NCI-H2107 treated with DMSO at 0.1 percent for 48 hours (cell line): ENCODE results near the gene PLS3.
"Not testable (repeated sequence)": the region's sequence is repeated elsewhere in the genome, so short reads cannot be mapped to it uniquely, and the experiment has no call there.

ENCODE experiments used
- DNase-seq: peaks from one replicate; lab custom pipeline; 2025; ENCODE audit not compliant: unreplicated experiment; lab: John Stamatoyannopoulos, UW

The PLS3 gene

DNA sequence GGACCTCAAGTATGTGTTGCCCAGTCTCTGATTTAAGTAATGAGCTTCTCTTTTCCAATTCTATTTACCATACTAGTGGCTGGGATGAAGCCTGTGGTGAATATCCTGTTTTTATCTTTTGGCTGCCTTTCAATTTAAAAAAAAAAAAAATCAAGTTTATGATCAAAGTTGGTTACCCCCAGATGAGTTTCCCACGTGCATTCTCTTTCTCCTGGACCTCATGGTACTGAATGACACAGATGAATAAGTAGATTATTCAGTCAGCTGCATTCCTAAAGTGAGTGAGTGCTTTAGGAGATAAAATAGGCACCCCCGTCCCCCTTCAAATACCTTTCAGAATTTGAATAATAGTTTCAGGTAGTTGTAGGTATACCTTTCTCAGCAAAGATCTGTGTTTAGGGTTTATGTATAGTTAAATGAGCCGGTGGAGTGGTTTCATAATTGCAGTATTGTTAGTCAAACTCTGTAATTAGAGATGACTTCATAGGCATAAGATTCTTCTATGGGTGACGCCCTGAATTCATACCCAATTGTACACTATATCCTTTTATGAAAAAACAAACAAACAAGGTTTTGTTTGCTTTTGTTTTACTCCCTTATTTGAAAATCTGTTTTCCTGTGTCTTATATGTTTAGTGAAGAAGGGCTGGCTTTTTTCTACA, 41.9 kb downstream of the PLS3 start:
- no peak for DNase-seq

DNA sequence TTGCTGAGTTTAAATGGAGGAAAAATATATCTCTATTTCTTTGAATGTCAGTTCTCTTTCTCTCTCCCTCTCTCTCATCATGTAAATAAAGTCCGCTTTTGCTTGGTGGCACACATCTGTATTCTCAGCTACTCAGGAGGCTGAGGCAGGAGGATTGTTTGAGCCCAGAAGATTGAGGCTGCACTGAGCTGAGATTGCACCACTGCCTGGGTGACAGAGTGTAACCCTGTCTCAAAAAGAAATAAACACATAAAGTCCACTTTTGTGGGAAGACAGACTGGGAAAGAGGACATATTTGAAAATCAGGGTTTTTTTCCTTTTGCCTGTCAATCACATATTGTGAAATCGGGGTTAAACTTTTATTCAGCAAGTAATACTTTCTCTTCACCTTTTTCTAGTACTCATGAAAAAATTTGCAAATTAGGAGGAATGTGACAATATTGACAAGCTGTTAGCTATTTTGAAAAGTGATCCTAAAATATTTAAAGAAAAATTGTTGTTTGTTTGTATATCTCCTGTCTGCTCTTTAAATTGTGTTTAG, 42.6 kb downstream of the PLS3 start:
- no peak for DNase-seq

DNA sequence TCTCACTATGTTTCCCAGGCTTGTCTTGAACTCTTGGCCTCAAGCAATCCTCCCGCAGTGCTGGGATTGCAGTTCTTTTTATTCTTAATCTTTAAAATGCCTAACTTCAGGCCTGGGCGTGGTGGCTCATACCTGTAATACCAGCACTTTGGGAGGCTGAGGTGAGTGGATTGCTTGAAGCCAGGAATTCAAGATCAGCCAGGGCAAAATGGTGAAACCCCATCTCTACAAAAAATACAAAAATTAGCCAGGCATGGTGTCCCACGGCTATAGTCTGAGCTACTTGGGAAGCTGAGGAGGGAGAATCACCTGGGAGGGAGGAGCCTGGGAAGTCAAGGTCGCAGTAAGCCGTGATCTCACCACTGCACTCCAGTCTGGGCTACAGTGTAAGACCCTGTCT, 45.9 kb downstream of the PLS3 start:
- DNase-seq, result no peak

DNA sequence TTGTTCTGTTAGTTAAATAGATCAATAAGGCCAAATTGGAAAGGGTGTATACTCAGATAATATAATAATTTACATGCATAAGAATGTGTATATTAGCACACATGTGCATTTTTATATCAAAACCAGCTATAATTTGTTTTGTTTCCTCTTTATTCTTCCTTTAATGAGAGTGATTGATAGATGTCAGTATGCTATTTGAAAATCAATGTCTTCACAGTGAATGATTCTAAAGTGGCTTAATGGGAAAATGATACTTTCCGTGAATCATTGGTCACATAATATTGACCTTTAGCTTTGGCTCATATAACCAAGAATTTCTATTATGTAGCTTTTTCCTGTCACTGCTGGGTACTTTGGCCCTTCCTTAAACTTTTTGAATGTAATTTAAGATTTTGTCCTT, 48.6 kb downstream of the PLS3 start:
- no peak for DNase-seq

DNA sequence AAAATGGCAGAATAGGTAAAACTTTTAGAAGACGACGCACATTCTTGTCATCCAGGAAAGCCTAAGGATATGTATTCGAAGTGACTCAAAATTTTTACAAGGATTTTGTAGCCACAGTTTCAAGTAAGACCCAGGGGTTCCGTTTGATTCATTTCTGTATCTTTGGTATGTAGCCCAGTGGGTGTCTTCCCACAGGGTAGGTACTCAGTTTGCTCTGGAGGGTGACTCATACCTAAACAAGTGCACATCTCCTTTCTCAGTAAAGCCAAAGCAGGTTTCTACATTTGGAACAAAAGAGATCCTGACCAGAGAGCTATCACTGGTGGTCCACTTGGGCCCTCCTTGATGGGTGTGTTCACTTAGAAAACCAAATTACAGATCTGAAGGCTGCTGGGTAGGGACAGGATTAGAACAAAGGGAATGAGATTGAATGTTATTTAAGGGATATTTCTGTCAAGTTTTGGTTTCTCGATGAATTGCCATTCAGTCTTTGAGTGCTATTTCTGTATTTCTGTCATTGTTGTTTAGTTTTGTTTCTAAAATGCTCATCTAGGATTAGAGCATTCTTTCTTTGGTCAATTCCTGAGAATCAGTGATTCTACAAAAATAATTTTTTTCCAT, 56.1 kb downstream of the PLS3 start:
- DNase-seq, result no peak

DNA sequence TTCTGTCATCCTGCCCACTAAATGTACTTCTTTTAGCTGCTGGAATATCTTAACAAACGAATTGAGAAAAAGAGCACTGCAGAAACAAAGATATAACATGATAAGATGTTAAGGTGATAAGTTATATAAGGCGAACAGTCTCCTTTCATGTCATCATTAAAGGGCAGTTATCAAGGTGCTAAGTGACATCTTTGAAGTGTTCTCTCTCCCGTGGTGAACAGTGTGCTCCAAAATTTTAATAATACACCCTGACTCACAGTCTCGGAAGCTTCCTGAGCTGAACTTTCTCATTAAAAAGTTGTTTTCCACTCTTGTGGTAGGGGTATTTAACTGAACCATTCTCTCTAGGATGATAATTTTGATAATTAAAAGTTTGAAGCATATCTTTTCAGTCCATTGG, 61.6 kb downstream of the PLS3 start:
- DNase-seq, result no peak

DNA sequence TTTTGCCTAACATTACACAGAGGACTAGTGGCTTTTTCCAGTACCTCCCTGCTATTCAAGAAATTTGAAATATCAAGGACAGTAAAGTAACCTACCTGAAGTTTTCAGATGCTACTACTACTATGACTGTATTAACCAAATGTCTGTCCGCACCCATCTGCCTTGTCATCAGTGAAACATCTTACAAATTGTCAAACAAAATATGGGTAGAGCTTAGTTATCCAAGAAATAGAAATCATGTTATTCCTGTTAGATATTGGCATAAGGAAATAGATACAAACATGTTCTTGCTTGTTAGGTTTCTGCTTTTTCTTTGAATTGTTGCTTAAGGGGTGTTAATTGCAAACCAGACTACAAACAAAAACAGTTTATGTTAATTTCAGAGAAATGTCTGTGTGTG, 63.9 kb downstream of the PLS3 start:
- no peak for DNase-seq

DNA sequence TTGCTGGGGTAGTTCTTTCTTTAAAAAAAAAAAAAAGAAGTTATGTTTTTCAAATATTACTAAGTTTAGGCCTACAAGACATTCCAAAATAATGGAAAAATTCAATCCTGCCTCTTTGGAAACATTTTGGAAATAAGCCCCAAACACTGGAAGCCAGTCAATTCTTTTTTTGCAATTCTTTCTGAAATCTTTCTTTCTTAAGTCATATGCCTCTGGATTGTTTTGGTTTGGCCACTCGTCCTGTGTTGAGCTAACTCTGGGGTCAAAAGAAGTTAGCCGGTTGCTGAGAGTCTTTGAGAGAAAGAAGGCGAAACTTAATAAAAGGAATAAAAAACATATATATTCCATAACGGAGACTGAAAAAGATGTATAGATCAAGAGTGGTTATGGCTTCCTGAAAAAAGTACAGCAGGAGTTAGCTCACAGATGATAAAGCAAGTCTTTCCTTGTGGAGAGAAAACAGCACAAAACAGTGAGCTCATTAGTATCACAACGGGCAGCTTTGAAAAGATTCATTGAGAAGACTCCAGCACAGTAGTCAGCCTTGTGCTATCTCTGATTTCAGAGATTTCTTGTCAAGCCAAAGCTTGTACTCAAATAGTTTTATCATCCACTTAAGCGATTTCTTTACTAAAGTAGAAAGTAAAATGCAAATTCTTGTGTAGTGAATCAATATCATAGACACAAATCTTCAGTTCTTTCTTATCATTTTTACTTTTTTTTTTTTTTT, 64.8 kb downstream of the PLS3 start:
- no peak for DNase-seq

DNA sequence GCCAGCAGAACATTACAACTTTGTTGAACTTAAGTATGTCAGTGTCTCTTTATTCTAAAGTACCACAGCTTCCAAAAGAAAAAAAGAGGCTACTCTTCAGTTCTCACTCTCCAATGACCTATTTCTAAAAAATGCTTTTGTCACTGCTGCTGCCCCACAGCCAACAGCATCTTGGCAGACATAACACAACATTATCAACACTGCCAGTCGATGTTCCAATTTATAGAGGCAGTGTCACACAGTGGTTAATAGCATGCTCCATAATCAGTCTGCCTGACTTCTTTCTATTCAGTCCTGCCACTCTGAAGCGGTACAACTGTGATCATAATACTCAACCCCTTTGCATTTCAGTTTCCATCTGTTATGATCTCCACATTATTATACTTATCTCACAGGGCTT, 69.2 kb downstream of the PLS3 start:
- no peak for DNase-seq

DNA sequence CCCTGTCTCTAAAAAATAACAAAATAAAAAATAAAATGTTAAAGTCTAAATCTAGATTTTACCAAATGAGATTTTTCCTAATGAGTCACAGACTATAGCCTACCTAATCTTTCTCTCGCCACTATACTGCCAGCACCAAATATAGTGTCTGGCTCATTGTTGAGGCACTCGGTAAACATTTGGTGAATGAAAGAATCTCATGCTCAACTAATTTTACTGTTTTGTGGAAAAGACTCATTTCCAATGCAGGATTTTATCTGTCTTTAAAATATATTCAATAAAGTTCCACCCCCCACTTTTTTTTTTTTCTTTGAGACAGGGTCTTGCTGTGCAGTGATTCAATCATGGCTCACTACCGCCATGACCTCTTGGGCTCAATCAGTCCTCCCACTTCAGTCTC, 71.5 kb downstream of the PLS3 start:
- no peak for DNase-seq

DNA sequence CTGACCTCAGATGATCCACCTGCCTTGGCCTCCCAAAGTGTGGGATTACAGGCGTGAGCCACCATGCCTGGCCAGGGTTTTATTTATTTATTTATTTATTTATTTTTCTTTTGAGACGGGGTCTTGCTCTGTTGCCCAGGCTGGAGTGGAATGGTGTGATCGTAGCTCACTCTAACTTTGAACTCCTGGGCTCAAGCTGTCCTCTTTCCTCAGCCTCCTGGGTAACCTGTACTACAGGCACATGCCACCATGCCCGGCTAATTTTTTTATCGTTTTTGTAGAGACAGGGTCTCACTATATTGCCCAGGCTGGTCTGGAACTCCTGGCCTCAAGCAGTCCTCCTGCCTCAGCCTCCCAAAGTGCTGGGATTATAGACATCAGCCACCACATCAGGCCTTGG, 72.4 kb downstream of the PLS3 start:
- DNase-seq, result not testable (repeated sequence)

DNA sequence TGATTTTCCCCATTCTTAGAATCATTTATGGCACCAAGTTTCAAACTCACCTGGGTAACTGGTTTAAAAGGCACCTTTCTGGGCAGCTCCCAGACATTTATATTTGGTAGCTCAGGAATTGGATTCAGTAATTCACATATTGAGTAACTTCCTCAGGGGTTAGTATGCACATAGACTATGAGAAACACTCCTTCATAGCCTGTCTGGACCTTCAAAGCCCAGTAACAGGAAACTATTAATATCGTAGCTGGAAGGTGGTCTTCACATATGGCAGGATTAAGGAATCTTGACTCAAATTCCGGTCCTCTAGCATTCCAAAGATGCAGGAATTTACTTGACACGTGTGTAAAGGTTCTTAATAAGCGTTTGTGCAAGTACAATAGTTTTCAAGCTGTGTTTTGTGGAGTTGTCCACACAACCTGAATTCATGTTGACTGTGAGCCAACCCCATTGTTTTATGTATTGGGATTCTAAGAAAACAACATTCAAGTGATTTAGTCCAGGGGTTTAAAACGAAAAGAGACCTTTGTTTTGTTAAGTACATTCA, 78.4 kb downstream of the PLS3 start:
- no peak for DNase-seq

DNA sequence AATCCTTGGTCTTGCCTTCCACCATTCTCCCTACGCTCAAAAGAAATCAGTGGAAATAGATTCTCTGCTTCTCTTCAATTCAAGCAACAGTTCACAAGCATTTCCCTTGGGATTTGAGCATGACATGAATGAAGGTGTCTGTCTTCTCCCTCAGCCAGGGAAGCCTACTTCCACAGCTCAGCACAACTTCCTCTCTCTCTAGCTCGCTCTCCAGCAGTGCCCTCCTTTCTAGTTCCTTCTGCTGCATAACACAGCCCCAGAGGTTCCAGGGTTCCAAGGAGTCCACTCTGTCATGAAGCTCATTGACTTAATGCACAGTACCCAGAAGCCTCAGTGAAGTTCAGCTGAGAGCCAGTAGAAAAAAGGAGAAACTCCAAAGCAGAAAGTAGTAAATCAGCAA, 81.3 kb downstream of the PLS3 start:
- DNase-seq, result no peak

DNA sequence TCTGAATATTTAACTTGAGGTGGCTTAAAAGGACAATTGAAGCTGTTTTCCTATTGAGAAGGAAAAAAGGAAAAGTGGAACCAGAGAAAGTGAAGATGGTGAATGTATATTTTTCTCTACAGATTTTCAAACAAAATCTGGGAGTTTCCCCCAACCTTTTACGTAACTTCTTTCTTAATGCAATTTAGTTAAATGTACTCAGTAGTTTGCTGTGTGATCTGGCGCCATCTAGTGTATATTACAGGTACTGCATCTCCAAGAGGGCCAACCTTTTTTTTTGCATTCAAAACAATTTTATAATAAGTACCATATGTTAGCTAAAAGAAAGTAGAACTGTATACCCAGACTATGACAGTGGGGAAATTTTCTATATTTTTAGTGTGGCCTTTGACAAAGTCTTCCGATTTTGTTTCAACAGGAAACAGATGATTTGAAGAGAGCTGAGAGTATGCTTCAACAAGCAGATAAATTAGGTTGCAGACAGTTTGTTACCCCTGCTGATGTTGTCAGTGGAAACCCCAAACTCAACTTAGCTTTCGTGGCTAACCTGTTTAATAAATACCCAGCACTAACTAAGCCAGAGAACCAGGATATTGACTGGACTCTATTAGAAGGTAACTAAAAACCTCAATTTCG, 82.0 kb downstream of the PLS3 start:
- peak; percentile 36 for DNase-seq

DNA sequence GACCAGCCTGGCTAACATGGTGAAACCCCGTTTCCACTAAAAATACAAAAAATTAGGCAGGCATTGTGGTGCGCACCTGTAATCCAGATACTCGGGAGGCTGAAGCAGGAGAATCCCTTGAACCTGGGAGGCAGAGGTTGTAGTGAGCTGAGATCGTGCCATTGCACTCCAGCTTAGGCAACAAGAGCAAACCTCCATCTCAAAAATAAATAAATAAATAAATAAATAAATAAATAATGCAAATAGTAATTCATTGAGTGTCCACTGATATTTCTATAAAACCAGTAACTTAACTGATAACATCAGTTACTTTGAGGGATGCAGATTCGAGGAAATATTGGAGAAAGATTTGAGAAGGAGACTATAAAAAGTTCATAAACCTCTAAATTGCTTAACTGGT, 83.4 kb downstream of the PLS3 start:
- DNase-seq, result not testable (repeated sequence)

DNA sequence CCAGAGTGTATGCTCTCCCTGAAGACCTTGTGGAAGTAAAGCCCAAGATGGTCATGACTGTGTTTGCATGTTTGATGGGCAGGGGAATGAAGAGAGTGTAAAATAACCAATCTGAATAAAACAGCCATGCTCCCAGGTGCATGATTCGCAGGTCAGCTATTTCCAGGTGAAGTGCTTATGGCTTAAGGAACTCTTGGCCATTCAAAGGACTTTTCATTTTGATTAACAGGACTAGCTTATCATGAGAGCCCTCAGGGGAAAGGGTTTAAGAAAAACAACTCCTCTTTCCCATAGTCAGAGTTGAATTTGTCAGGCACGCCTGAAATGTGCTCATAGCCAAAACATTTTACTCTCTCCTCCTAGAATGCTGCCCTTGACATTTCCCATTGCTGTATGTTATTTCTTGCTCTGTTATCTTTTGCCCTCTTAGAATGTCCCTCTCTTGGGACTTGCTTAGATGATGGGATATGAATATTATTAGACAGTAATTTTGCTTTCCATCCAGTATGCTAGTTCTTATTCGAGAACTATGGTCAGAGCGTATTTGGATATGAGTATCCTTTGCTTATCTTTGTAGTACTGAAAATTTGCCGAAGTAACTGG, 88.6 kb downstream of the PLS3 start:
- DNase-seq, result no peak

DNA sequence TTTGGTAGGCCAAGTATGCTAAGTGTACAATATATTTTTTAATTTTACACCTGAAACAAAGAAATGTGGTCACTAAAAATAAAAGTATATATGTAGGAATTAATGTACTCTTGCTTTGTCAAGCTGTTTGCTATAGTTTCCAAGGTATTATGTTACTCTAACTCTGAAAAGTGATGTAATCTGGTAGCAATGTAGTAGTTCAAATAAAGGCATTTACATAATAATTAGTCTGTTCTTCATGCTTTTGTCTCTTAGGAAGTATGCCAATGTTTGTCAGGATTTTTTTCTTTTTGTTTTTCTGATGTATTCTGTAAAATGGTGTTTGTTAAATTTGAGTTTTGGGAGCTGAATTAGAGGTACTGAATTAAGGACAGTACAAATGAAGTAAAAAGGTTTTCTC, 89.5 kb downstream of the PLS3 start:
- DNase-seq, result peak; percentile 13

DNA sequence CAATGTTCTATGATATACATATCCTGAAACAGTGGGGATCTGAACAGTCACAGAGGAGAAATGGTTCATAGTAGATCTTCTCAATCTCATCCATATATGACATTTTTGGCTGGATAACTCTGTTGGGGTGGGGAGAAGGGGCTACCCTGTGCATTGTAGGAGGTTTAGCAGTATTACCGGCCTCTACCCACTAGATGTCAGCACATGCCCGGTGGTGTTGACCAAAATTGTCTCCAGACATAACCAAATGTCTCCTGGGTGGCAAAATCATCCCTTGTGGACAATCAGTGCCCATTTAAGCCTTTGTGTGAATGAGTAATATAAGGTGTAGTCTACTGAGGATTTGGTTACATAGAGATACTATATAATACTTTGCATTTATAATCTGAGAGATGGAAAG, 89.9 kb downstream of the PLS3 start:
- DNase-seq, result peak; percentile 74

DNA sequence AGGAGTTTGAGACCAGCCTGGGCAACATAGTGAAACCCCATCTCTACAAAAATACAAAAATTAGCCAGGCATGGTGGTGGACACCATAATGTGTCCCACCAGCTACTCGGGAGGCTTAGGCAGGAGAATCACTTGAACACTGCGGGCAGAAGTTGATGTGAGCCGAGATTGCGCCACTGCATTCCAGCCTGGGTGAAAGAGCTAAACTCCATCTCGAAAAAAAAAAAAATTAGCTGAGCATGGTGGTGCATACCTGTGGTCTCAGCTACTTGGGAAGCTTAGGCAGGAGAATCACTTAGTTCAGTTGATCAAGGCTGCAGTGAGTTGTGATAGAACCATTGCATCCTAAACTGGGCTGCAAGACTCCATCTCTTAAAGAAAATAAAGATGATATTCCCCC, 91.2 kb downstream of the PLS3 start:
- DNase-seq, result no peak

DNA sequence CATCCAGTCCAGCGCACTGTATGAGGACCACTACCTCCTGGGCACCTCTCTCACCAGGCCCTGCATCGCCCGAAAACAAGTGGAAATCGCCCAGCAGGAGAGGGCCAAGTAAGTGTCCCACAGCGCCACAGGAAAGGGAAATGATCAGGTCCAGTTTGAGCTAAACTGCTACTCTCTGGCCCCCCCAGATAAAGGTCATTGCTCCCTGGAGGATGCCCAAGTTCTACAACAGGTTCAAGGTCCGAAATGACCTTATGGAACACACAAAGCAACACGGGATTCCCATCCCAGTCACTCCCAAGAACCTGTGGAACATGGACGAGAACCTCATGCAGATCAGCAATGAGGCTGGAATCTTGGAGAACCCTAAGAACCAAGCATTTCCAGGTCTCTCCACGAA, 104.1 kb downstream of the PLS3 start:
- DNase-seq, result no peak

DNA sequence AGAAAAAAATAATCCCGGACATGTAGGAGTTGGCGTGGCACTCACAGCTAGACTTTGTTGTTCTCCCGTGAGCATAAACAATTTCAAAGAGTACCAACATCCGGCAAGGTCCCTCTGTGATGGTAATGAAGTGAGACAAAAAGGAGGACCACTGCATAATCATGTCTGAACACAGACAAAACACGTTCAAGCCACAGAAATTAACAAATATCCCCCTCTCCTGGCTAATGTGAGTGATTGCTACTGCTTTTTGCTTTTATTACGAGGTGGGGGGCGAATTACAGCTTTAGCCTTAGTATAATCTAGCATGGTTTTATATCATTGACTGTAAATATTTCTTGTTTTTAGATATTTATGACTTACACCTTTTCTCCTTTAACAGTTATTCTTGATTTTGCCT, 118.5 kb downstream of the PLS3 start:
- DNase-seq, result peak; percentile 47
